K562 (cell line): Measurements from ENCODE around the gene HOGA1. TPM values are rescaled to one million over a fixed set of nuclear protein-coding genes. Genes with fewer than 3 reads are reported as not detected.
"Not testable (repeated sequence)": the region's sequence is repeated elsewhere in the genome, so short reads cannot be mapped to it uniquely, and the experiment has no call there.

ENCODE experiments used
- ATAC-seq: fragments of 200-7000 bp; cut with Tn5 transposase; 3 replicates; pipeline ENCODE4 v1.9.1; 2020; ENCODE audit warnings: moderate library complexity
- BruUV-seq: library from RNA; stranded (reverse); fragments of 400-500 nt; replicated peaks from 2 replicates; lab custom pipeline; 2021; lab: Mats Ljungman, UMichigan
- CTCF ChIA-PET: fragments of 300-600 bp; formaldehyde crosslinking; extraction: SDS; loops from one replicate; lab custom pipeline; 2021; ENCODE audit warnings: low intra/inter-chr PET ratio; lab: Yijun Ruan, JAX
- POLR2A ChIA-PET: fragments of 300-600, 350-650 bp; sonication (Branson Sonifier 250); formaldehyde crosslinking; extraction: SDS; loops from one replicate; lab custom pipeline; 2021; ENCODE audit warnings: antibody characterized with exemption, inconsistent platforms; lab: Yijun Ruan, JAX
- DNase-seq, 4 experiments: peaks; one replicate each; pipeline versions ENCODE4 v3.0.0 to v3.0.0-alpha.2; 2011 to 2018; ENCODE audit warnings: low spot score in 3 of 4, mixed read lengths in 3 of 4; ENCODE audit errors: extremely low read depth in 1 of 4
- FAIRE-seq: peaks from 2 replicates; lab custom pipeline; 2011; peaks lifted over from hg19 to GRCh38; lab: Jason Lieb, UNC
- H2AFZ ChIP-seq: 2 replicates; pipeline ENCODE4 v1.6.0; 2011; ENCODE audit warnings: low read depth, low read length, control low read depth, inconsistent platforms
- H3K27ac ChIP-seq: fragments of 200-600 bp; 3 replicates; pipeline ENCODE4 v1.8.0; 2011; ENCODE audit warnings: low read depth, mild to moderate bottlenecking, control low read depth, inconsistent platforms, low read length, moderate library complexity, mixed read lengths; ENCODE audit errors: extremely low read depth
- H3K27me3 ChIP-seq, 2 experiments: fragments of 300-600 bp in 1 of 2; 2 replicates in 1 of 2; 3 replicates in 1 of 2; pipeline versions ENCODE4 v1.6.0 to v1.8.0; 2011; ENCODE audit warnings: inconsistent platforms in 2 of 2, low read length in 2 of 2, mild to moderate bottlenecking in 1 of 2, mixed read lengths in 1 of 2, moderate library complexity in 1 of 2; ENCODE audit not compliant: control insufficient read depth in 2 of 2, insufficient read depth in 2 of 2
- H3K36me3 ChIP-seq: fragments of 300-600 bp; 3 replicates; pipeline ENCODE4 v1.8.0; 2011; ENCODE audit warnings: mild to moderate bottlenecking, low read length, inconsistent platforms; ENCODE audit not compliant: control insufficient read depth, insufficient read depth
- H3K4me1 ChIP-seq, 2 experiments: fragments of 200-600 bp in 1 of 2; replicated peaks in 1 of 2; 2 replicates in 1 of 2; 3 replicates in 1 of 2; pipeline versions ENCODE4 v1.5.1 to v1.8.0; 2011; ENCODE audit warnings: inconsistent platforms in 2 of 2, low read length in 2 of 2, mild to moderate bottlenecking in 1 of 2, mixed read lengths in 1 of 2, moderate library complexity in 1 of 2; ENCODE audit not compliant: control insufficient read depth in 2 of 2, insufficient read depth in 2 of 2
- H3K4me2 ChIP-seq: 2 replicates; pipeline ENCODE4 v1.6.1; 2011; ENCODE audit warnings: low read length, control low read depth, inconsistent platforms, mixed read lengths; ENCODE audit not compliant: insufficient read depth
- H3K4me3 ChIP-seq: fragments of 200-600 bp; sonication (generic), shearing (Covaris generic); 2 replicates; pipeline ENCODE4 v1.5.1; 2016; ENCODE audit warnings: control low read depth, inconsistent platforms
- H3K79me2 ChIP-seq: fragments of 200-600 bp; 3 replicates; pipeline ENCODE4 v1.8.0; 2011; ENCODE audit warnings: low read length, inconsistent platforms; ENCODE audit not compliant: control insufficient read depth, insufficient read depth
- H3K9ac ChIP-seq, 2 experiments: 2 replicates each; pipeline versions ENCODE4 v1.6.0 to v1.6.1; 2011; ENCODE audit warnings: low read depth in 2 of 2, low read length in 2 of 2, control low read depth in 1 of 2, inconsistent platforms in 1 of 2, mild to moderate bottlenecking in 1 of 2, mixed read lengths in 1 of 2; ENCODE audit not compliant: insufficient read depth in 1 of 2
- H3K9me1 ChIP-seq: one replicate; pipeline ENCODE4 v1.6.0; 2011; ENCODE audit warnings: inconsistent platforms, mild to moderate bottlenecking, low read length, moderate library complexity; ENCODE audit not compliant: control insufficient read depth, insufficient read depth
- H3K9me3 ChIP-seq: replicated peaks from 2 replicates; pipeline ENCODE4 v1.5.1; 2011; ENCODE audit warnings: low read depth, low read length, inconsistent platforms; ENCODE audit not compliant: control insufficient read depth, insufficient read depth
- H4K20me1 ChIP-seq: replicated peaks from 2 replicates; pipeline ENCODE4 v1.6.1; 2011; ENCODE audit warnings: low read length, inconsistent platforms, mixed read lengths; ENCODE audit not compliant: control insufficient read depth, insufficient read depth
- CC2D1A ChIP-seq: fragments of 450-650 bp; IDR thresholded peaks from 2 replicates; pipeline ENCODE4 v1.6.1; 2017; ENCODE audit warnings: mild to moderate bottlenecking
- ELK1 ChIP-seq: sonication (generic); formaldehyde crosslinking; IDR thresholded peaks from 2 replicates; pipeline ENCODE4 v1.8.1; 2022; ENCODE audit warnings: missing genetic modification reagents
- EP400 ChIP-seq: fragments of 450-650 bp; IDR thresholded peaks from 2 replicates; pipeline ENCODE4 v1.6.1; 2017; ENCODE audit warnings: antibody characterized with exemption, mild to moderate bottlenecking, moderate library complexity
- FOSL1 ChIP-seq: fragments of 200-800 bp; sonication (Bioruptor generic); conservative IDR thresholded peaks from 2 replicates; pipeline ENCODE4 v1.6.1; 2016; ENCODE audit warnings: missing genetic modification characterization, missing compliant biosample characterization
- FOXA1 ChIP-seq: fragments of 450-650 bp; IDR thresholded peaks from 2 replicates; pipeline ENCODE4 v1.6.1; 2016; ENCODE audit warnings: mild to moderate bottlenecking, borderline replicate concordance
- PATZ1 ChIP-seq: fragments of 250-450 bp; sonication (Bioruptor Pico); IDR thresholded peaks from 2 replicates; pipeline ENCODE4 v1.5.0; 2020; ENCODE audit warnings: mild to moderate bottlenecking, borderline replicate concordance
- RBM22 ChIP-seq: fragments of 200-400 bp; formaldehyde crosslinking; IDR thresholded peaks from 2 replicates; pipeline ENCODE4 v1.6.1; 2018; ENCODE audit warnings: low read length, low read depth; ENCODE audit not compliant: poor library complexity, severe bottlenecking
- RCOR1 ChIP-seq, 2 experiments: IDR thresholded peaks; 2 replicates each; pipeline ENCODE4 v1.6.1; 2012; ENCODE audit warnings: low read depth in 2 of 2, low read length in 2 of 2, borderline replicate concordance in 1 of 2, improper control_type of control experiment in 1 of 2
- SMAD1 ChIP-seq: fragments of 150-350 bp; IDR thresholded peaks from 2 replicates; pipeline ENCODE4 v1.6.1; 2014; ENCODE audit warnings: low read length, low read depth; ENCODE audit not compliant: partially characterized antibody
- SMARCE1 ChIP-seq: fragments of 450-650 bp; IDR thresholded peaks from 2 replicates; pipeline ENCODE4 v1.7.1; 2016; ENCODE audit warnings: mild to moderate bottlenecking
- ZKSCAN1 ChIP-seq: fragments of 150-350 bp; IDR thresholded peaks from 2 replicates; pipeline ENCODE4 v1.6.1; 2016; ENCODE audit warnings: low read depth, low read length
- ZNF23 ChIP-seq: fragments of 250-450 bp; sonication (Bioruptor Pico); IDR thresholded peaks from 2 replicates; pipeline ENCODE4 v1.4.0; 2020; ENCODE audit warnings: mild to moderate bottlenecking
- ZNF76 ChIP-seq: fragments of 250-450 bp; sonication (Bioruptor Pico); IDR thresholded peaks from 2 replicates; pipeline ENCODE4 v1.4.0; 2020; ENCODE audit warnings: mild to moderate bottlenecking, moderate library complexity, borderline replicate concordance
- ZNF830 ChIP-seq: fragments of 250-450 bp; sonication (Bioruptor Pico); IDR thresholded peaks from 2 replicates; pipeline ENCODE4 v1.5.0; 2021; ENCODE audit warnings: mild to moderate bottlenecking
- WGBS: fragments of 100-300 bp; shearing (Covaris generic); methylation state at CpG from one replicate; pipeline ENCODE4 v1.1.6; 2016; ENCODE audit warnings: low coverage, mixed read lengths; ENCODE audit not compliant: insufficient coverage; ENCODE audit errors: missing lambda C conversion rate; 5-methylcytosine and 5-hydroxymethylcytosine counted together
- in situ Hi-C: fragments of 300-500 bp; cut with MboI; formaldehyde crosslinking; loops from 4 replicates; pipeline ENCODE4 v1.15.0; 2018; ENCODE audit warnings: inconsistent platforms, mixed read lengths
- intact Hi-C: fragments of 100-400 bp; cut with micrococcal nuclease; formaldehyde crosslinking; loops from 2 replicates; pipeline ENCODE4 v1.14.2; 2022
- polyA plus RNA-seq, 8 experiments: library from polyadenylated mRNA; depleted of rRNA in 4 of 8; stranded (reverse) in 5 of 8; unstranded in 3 of 8; fragments of >200 nt; fragmentation: Nextera tagmentation in 2 of 8; fragmentation: Illumina TruSeq in 1 of 8; extraction: Ambion mirVana in 2 of 8; extraction: Trizol in 1 of 8; gene quantifications; 2 replicates each; pipeline versions ENCODE4 v1.2.1 to v1.2.3, GENCODE V29; 2011 to 2014; ENCODE audit warnings: inconsistent platforms in 1 of 8, missing spikeins in 1 of 8
- total RNA-seq, 7 experiments: library from RNA; depleted of rRNA in 6 of 7; stranded (reverse); fragments of >200 nt in 6 of 7; fragmentation: Illumina TruSeq in 2 of 7; extraction: Trizol in 2 of 7; gene quantifications; 2 replicates each; pipeline versions ENCODE4 v1.2.1 to v1.2.3, GENCODE V29; 2011 to 2021; ENCODE audit warnings: low replicate concordance in 1 of 7

Gene HOGA1
- total and polyA plus RNA-seq, 9 of the 15 experiments (the other 6 are each of a cell fraction or from before 2014, with no cell fraction given): not detected

GRCh38 chr10:97649405-97649750 is 65.2 kb downstream of the HOGA1 start:
- Histone ChIP-seq H3K4me1 (peaks cover 15 to 64% of the 10 kb centered on the region in 2 experiments), H3K27ac (peak overlapping the region; percentile 89), H3K9ac (peak overlapping the region in 1 of 2 experiments; percentile 56; a peak in 2 of 4 replicates), H3K36me3 (peaks cover 57% of the 10 kb centered on the region), H3K4me2 (peak overlapping the region; percentile 71), H3K79me2 (peaks cover 63% of the 10 kb centered on the region)
- TF ChIP-seq FOSL1 (tag): peak; percentile 66; the same call in 1 of the 2 replicates
- H2AFZ ChIP-seq, H3K9me3 ChIP-seq, ATAC-seq, DNase-seq, H4K20me1 ChIP-seq, BruUV-seq, FAIRE-seq, intact Hi-C loops, in situ Hi-C loops, CTCF ChIA-PET, H3K27me3 ChIP-seq, H3K4me3 ChIP-seq, H3K9me1 ChIP-seq: not testable (repeated sequence)
- WGBS: 73% methylated on average over 2 of the region's 4 CpGs
- POLR2A ChIA-PET: interaction anchor here (0.5 to 1.4 kb wide), 4 partner anchors 9 to 15 kb away, joined by 3 to 5 read pairs (median 3); partner anchors contain the start of gene PI4K2A

- peaks cover 15 to 64% of the 10 kb centered on the region in 2 experiments for H3K4me1 ChIP-seq
- peaks cover 59% of the 10 kb centered on the region for H3K79me2 ChIP-seq
- FAIRE-seq: no peak
- no peaks in the 10 kb centered on the region for H3K9me1 ChIP-seq
- no peak overlapping the region for H2AFZ ChIP-seq
- H3K36me3 ChIP-seq: peaks cover 59% of the 10 kb centered on the region
- in situ Hi-C loops: no loop called here
- ChIA-PET CTCF (no interaction called here), POLR2A (interaction anchor here (0.6 kb wide), 1 partner anchor 515 kb away, joined by 3 read pairs; no protein-coding TSS in a partner anchor)
- H3K9ac ChIP-seq: peak overlapping the region in 1 of 2 experiments; percentile 20; a peak in 1 of 4 replicates
- peak overlapping the region; percentile 59; the same call in 1 of the 3 replicates for H3K27ac ChIP-seq
- H3K27me3 ChIP-seq: no peaks in the 10 kb centered on the region
- H3K4me3 ChIP-seq: no peak overlapping the region
- no TSS peak for BruUV-seq
- no peak for DNase-seq
- no peaks in the 10 kb centered on the region for H4K20me1 ChIP-seq
- no peak for ATAC-seq
- no peak overlapping the region for H3K4me2 ChIP-seq
- H3K9me3 ChIP-seq: no peaks in the 10 kb centered on the region
- 40% methylated on average over 3 of the region's 3 CpGs for WGBS
- intact Hi-C loops: no loop called here
- TF ChIP-seq ZNF23 (CRISPR knock-in tag): no peak
- TF ChIP-seq SMARCE1: no peak
- TF ChIP-seq EP400: no peak
- TF ChIP-seq CC2D1A: no peak
- no peak for TF ChIP-seq ZKSCAN1
- no peak for TF ChIP-seq ZNF76
- no peak for TF ChIP-seq PATZ1 (CRISPR knock-in tag)
- TF ChIP-seq RCOR1 (IDR thresholded peaks at IDR 0.05; ENCODE audit: borderline replicate concordance in 1 of 2, low read depth in 2 of 2, low read length in 2 of 2): no peak
- TF ChIP-seq RBM22: no peak
- TF ChIP-seq ZNF830 (CRISPR knock-in tag): no peak
- no peak for TF ChIP-seq FOXA1
- no peak for TF ChIP-seq ELK1 (CRISPR knock-in tag)
- TF ChIP-seq SMAD1: no peak
Measured at GRCh38 chr10:97650726-97651125, 66.5 kb downstream of the HOGA1 start.
